CD14-positive monocyte (primary cell): Measurements from ENCODE around the gene MOB3B. TPM values are rescaled to one million over a fixed set of nuclear protein-coding genes. Genes with fewer than 3 reads are reported as not detected.

ENCODE experiments used
- DNase-seq, 3 donors: peaks; one replicate each; pipeline ENCODE4 v3.0.0-alpha.2; 2011 to 2022
- H2AFZ ChIP-seq: 2 replicates; pipeline ENCODE4 v1.6.0; 2012; ENCODE audit warnings: mild to moderate bottlenecking, low read depth, low read length, inconsistent platforms; ENCODE audit not compliant: insufficient read depth, poor library complexity, severe bottlenecking
- H3K27ac ChIP-seq, 2 donors: 1 replicate in 1 of 2; 2 replicates in 1 of 2; pipeline ENCODE4 v1.5.1; 2012 to 2013; ENCODE audit warnings: low read length in 2 of 2, control low read depth in 1 of 2, inconsistent platforms in 1 of 2, low read depth in 1 of 2, mild to moderate bottlenecking in 1 of 2
- H3K27me3 ChIP-seq, 2 donors: one replicate each; pipeline versions ENCODE4 v1.6.0 to v1.6.1; 2011 to 2013; ENCODE audit warnings: low read length in 2 of 2; ENCODE audit not compliant: control insufficient read depth in 2 of 2, insufficient read depth in 2 of 2
- H3K36me3 ChIP-seq, 2 donors: replicated peaks in 1 of 2; 1 replicate in 1 of 2; 2 replicates in 1 of 2; pipeline versions ENCODE4 v1.5.1 to v1.6.1; 2012 to 2013; ENCODE audit warnings: low read length in 2 of 2, control low read depth in 1 of 2, inconsistent platforms in 1 of 2, mild to moderate bottlenecking in 1 of 2; ENCODE audit not compliant: insufficient read depth in 2 of 2, control insufficient read depth in 1 of 2
- H3K4me1 ChIP-seq, 2 donors: 1 replicate in 1 of 2; 2 replicates in 1 of 2; pipeline versions ENCODE4 v1.5.1 to v1.6.1; 2012 to 2013; ENCODE audit warnings: low read length in 2 of 2, control low read depth in 1 of 2, inconsistent platforms in 1 of 2, mild to moderate bottlenecking in 1 of 2, moderate library complexity in 1 of 2; ENCODE audit not compliant: insufficient read depth in 2 of 2, control insufficient read depth in 1 of 2
- H3K4me2 ChIP-seq: replicated peaks from 2 replicates; pipeline ENCODE3; 2012; ENCODE audit warnings: low read length, moderate library complexity, mild to moderate bottlenecking; ENCODE audit not compliant: poor library complexity, severe bottlenecking; ENCODE audit errors: extremely low read depth
- H3K4me3 ChIP-seq, 3 experiments: fragments of 200-600 bp in 1 of 3; sonication (generic) in 1 of 3; replicated peaks in 1 of 3; 1 replicate in 2 of 3; 2 replicates in 1 of 3; pipeline ENCODE4 v1.5.1; 2011 to 2013; ENCODE audit warnings: low read length in 3 of 3, mild to moderate bottlenecking in 3 of 3, control low read depth in 2 of 3, low read depth in 2 of 3, inconsistent platforms in 1 of 3, moderate library complexity in 1 of 3
- H3K79me2 ChIP-seq: 2 replicates; pipeline ENCODE4 v1.6.0; 2012; ENCODE audit warnings: mild to moderate bottlenecking, control low read depth, inconsistent platforms, low read length, moderate library complexity; ENCODE audit not compliant: insufficient read depth
- H3K9ac ChIP-seq: 2 replicates; pipeline ENCODE4 v1.6.0; 2017; ENCODE audit warnings: low read length, mild to moderate bottlenecking; ENCODE audit not compliant: insufficient read depth, poor library complexity, severe bottlenecking
- H3K9me3 ChIP-seq, 2 donors: replicated peaks in 1 of 2; 1 replicate in 1 of 2; 2 replicates in 1 of 2; pipeline versions ENCODE4 v1.5.1 to v1.6.1; 2012 to 2013; ENCODE audit warnings: low read length in 2 of 2, control low read depth in 1 of 2; ENCODE audit not compliant: control insufficient read depth in 1 of 2, insufficient read depth in 1 of 2
- H4K20me1 ChIP-seq: 2 replicates; pipeline ENCODE4 v1.6.0; 2012; ENCODE audit warnings: mild to moderate bottlenecking, low read length, control low read depth, moderate library complexity; ENCODE audit not compliant: insufficient read depth
- H3K27ac Mint-ChIP-seq, 7 donors: one replicate each; pipeline ENCODE4 v1.8.0; 2020; ENCODE audit warnings: mild to moderate bottlenecking in 7 of 7, mixed read lengths in 7 of 7, moderate library complexity in 6 of 7, inconsistent platforms in 2 of 7
- H3K27me3 Mint-ChIP-seq, 3 donors: one replicate each; pipeline ENCODE4 v1.8.0; 2021 to 2022; ENCODE audit warnings: low read depth in 3 of 3, mild to moderate bottlenecking in 3 of 3, mixed read lengths in 3 of 3, moderate library complexity in 3 of 3, inconsistent platforms in 1 of 3
- H3K36me3 Mint-ChIP-seq, 2 donors: one replicate each; pipeline ENCODE4 v1.8.0; 2020; ENCODE audit warnings: mixed read lengths in 2 of 2, inconsistent platforms in 1 of 2, mild to moderate bottlenecking in 1 of 2
- H3K4me1 Mint-ChIP-seq: one replicate; pipeline ENCODE4 v1.8.0; 2020; ENCODE audit warnings: mild to moderate bottlenecking, mixed read lengths
- H3K4me3 Mint-ChIP-seq, 2 donors: one replicate each; pipeline ENCODE4 v1.8.0; 2020; ENCODE audit warnings: mild to moderate bottlenecking in 2 of 2, mixed read lengths in 2 of 2, moderate library complexity in 1 of 2
- H3K9me3 Mint-ChIP-seq, 7 donors: one replicate each; pipeline ENCODE4 v1.8.0; 2020 to 2022; ENCODE audit warnings: mixed read lengths in 7 of 7, mild to moderate bottlenecking in 6 of 7, moderate library complexity in 6 of 7, inconsistent platforms in 2 of 7
- CTCF ChIP-seq: fragments of 200-600 bp; IDR thresholded peaks from one replicate; pipeline ENCODE4 v1.8.0; 2022; ENCODE audit warnings: antibody characterized with exemption, mild to moderate bottlenecking
- WGBS: methylation state at CpG from one replicate; pipeline ENCODE4 v1.1.5; 2013; ENCODE audit warnings: missing lambda C conversion rate; ENCODE audit not compliant: insufficient coverage; 5-methylcytosine and 5-hydroxymethylcytosine counted together
- intact Hi-C, 2 donors: fragments of 100-400 bp; cut with micrococcal nuclease; formaldehyde crosslinking; loops; one replicate each; pipeline versions ENCODE4 v1.15.0 to v1.15.1; 2023
- polyA plus RNA-seq, 3 donors: library from polyadenylated mRNA; depleted of rRNA in 1 of 3; unstranded in 2 of 3; stranded (reverse) in 1 of 3; fragments of 300-500 nt in 2 of 3; fragments of >200 nt in 1 of 3; fragmentation: Illumina TruSeq in 2 of 3; gene quantifications; 1 replicate in 2 of 3; 2 replicates in 1 of 3; pipeline ENCODE4 v1.2.3, GENCODE V29; 2012 to 2021

MOB3B gene
- polyA plus RNA-seq, 3 donors, result 1.2 to 2.2 (median 1.4) TPM

- Histone ChIP-seq H4K20me1 (no peaks in the 10 kb centered on the region), H3K4me1 (no peaks in the 10 kb centered on the region), H3K9me3 (no peaks in the 10 kb centered on the region), H3K36me3 (no peaks in the 10 kb centered on the region), H3K4me3 (no peak overlapping the region), H3K27me3 (no peaks in the 10 kb centered on the region), H3K9ac (no peak overlapping the region), H2AFZ (no peak overlapping the region), H3K27ac (no peak overlapping the region), H3K4me2 (no peak overlapping the region), H3K79me2 (no peaks in the 10 kb centered on the region)
- 83% methylated on average over 2 of the region's 3 CpGs for WGBS
- DNase-seq, result no peak
- intact Hi-C loops, result no loop called here
- H3K27ac Mint-ChIP-seq, result no peak overlapping the region
- no peaks in the 10 kb centered on the region for H3K9me3 Mint-ChIP-seq
- no peaks in the 10 kb centered on the region for H3K36me3 Mint-ChIP-seq
- TF ChIP-seq CTCF, result no peak
- peaks cover 0 to 6% (median 0%) of the 10 kb centered on the region in 3 donors for H3K27me3 Mint-ChIP-seq
- H3K4me3 Mint-ChIP-seq, result no peak overlapping the region
- peaks cover 17% of the 10 kb centered on the region for H3K4me1 Mint-ChIP-seq
Observed at GRCh38 chr9:27279611-27280010, 250.0 kb downstream of the MOB3B start.

- Mint-ChIP-seq H3K9me3 (no peaks in the 10 kb centered on the region), H3K4me1 (peaks cover 17% of the 10 kb centered on the region), H3K27me3 (peaks cover 0 to 6% (median 0%) of the 10 kb centered on the region in 3 donors), H3K4me3 (no peak overlapping the region), H3K36me3 (no peaks in the 10 kb centered on the region), H3K27ac (no peak overlapping the region)
- Histone ChIP-seq H3K9me3 (no peaks in the 10 kb centered on the region), H3K27me3 (no peaks in the 10 kb centered on the region), H3K4me1 (no peaks in the 10 kb centered on the region), H4K20me1 (no peaks in the 10 kb centered on the region), H3K36me3 (no peaks in the 10 kb centered on the region), H3K27ac (no peak overlapping the region), H2AFZ (no peak overlapping the region), H3K4me3 (no peak overlapping the region), H3K79me2 (no peaks in the 10 kb centered on the region), H3K4me2 (no peak overlapping the region), H3K9ac (no peak overlapping the region)
- intact Hi-C loops, result no loop called here
- no peak for TF ChIP-seq CTCF
- WGBS, result 80% methylated on average over 1 of the region's 1 CpG
- no peak for DNase-seq
Observed at GRCh38 chr9:27278374-27278773, 251.2 kb downstream of the MOB3B start.
